ENCODE data around the gene SLC51B. TPM values are rescaled to one million over a fixed set of nuclear protein-coding genes. Genes with fewer than 3 reads are reported as not detected.

SLC51B gene
- total RNA-seq, 1 experiment from 2014 or later = not detected

- Mint-ChIP-seq H3K27me3 (ENCODE audit: unreplicated experiment) (no peaks in the 10 kb centered on the region), H3K9me3 (ENCODE audit: low read depth, unreplicated experiment) (no peaks in the 10 kb centered on the region), H3K36me3 (ENCODE audit: insufficient read depth, unreplicated experiment) (peaks cover 10% of the 10 kb centered on the region), H3K27ac (ENCODE audit: unreplicated experiment) (peak overlapping the region; percentile 12), H3K4me3 (ENCODE audit: low read depth, unreplicated experiment) (no peak overlapping the region), H3K4me1 (ENCODE audit: low read depth, unreplicated experiment) (no peaks in the 10 kb centered on the region)
- no peak for DNase-seq
- TF ChIP-seq CTCF (IDR thresholded peaks at IDR 0.05; ENCODE audit: unreplicated experiment) = no peak
- CTCF ChIA-PET = interaction anchor here (1.1 kb wide), 1 partner anchor 11 kb away, joined by 3 read pairs; no protein-coding TSS in a partner anchor
- intact Hi-C loops (cut with micrococcal nuclease; ENCODE audit: unreplicated experiment) = no loop called here
- BruUV-seq (replicated peaks) = no TSS peak
Observed at GRCh38 chr15:65095011-65095746, 50.0 kb downstream of the SLC51B start.

- CTCF ChIA-PET = interaction anchor here (1.1 kb wide), 1 partner anchor 10 kb away, joined by 3 read pairs; no protein-coding TSS in a partner anchor
- intact Hi-C loops (cut with micrococcal nuclease; ENCODE audit: unreplicated experiment) = no loop called here
- H3K27me3 Mint-ChIP-seq (ENCODE audit: unreplicated experiment) = no peaks in the 10 kb centered on the region
- no peaks in the 10 kb centered on the region for H3K4me1 Mint-ChIP-seq (ENCODE audit: low read depth, unreplicated experiment)
- BruUV-seq (replicated peaks) = no TSS peak
- H3K36me3 Mint-ChIP-seq (ENCODE audit: insufficient read depth, unreplicated experiment) = peaks cover 14% of the 10 kb centered on the region
- no peak for TF ChIP-seq CTCF (IDR thresholded peaks at IDR 0.05; ENCODE audit: unreplicated experiment)
- H3K4me3 Mint-ChIP-seq (ENCODE audit: low read depth, unreplicated experiment) = no peak overlapping the region
- no peak for DNase-seq
- H3K9me3 Mint-ChIP-seq (ENCODE audit: low read depth, unreplicated experiment) = no peaks in the 10 kb centered on the region
- no peak overlapping the region for H3K27ac Mint-ChIP-seq (ENCODE audit: unreplicated experiment)
Observed at GRCh38 chr15:65095747-65096104, 50.5 kb downstream of the SLC51B start.

GRCh38 chr15:65096481-65097385 is 51.5 kb downstream of the SLC51B start:
- intact Hi-C loops (cut with micrococcal nuclease; ENCODE audit: unreplicated experiment) = no loop called here

More at GRCh38 chr15:65096481-65097385, 51.5 kb downstream of the SLC51B start:
- H3K4me1 Mint-ChIP-seq (ENCODE audit: low read depth, unreplicated experiment) = no peaks in the 10 kb centered on the region
- no peak overlapping the region for H3K4me3 Mint-ChIP-seq (ENCODE audit: low read depth, unreplicated experiment)
- TF ChIP-seq CTCF (IDR thresholded peaks at IDR 0.05; ENCODE audit: unreplicated experiment) = no peak
- no peak overlapping the region for H3K27ac Mint-ChIP-seq (ENCODE audit: unreplicated experiment)
- BruUV-seq (replicated peaks) = no TSS peak
- no peaks in the 10 kb centered on the region for H3K9me3 Mint-ChIP-seq (ENCODE audit: low read depth, unreplicated experiment)
- peaks cover 21% of the 10 kb centered on the region for H3K36me3 Mint-ChIP-seq (ENCODE audit: insufficient read depth, unreplicated experiment)
- H3K27me3 Mint-ChIP-seq (ENCODE audit: unreplicated experiment) = no peaks in the 10 kb centered on the region
- CTCF ChIA-PET = no interaction called here
- no peak for DNase-seq

Measured in Calu3 (cell line).